Measurements from ENCODE around the gene EML6. TPM values are rescaled to one million over a fixed set of nuclear protein-coding genes. Genes with fewer than 3 reads are reported as not detected.

The EML6 gene
- total RNA-seq, 2 donors from 2014 or later: 1.4 to 2.1 TPM

GRCh38 chr2:54866179-54866578, 142.7 kb downstream of the EML6 start:
- H3K36me3 Mint-ChIP-seq (ENCODE audit: low read depth): no peaks in the 10 kb centered on the region
- H3K27ac Mint-ChIP-seq: no peak overlapping the region
- Histone ChIP-seq H3K9me3 (ENCODE audit: control insufficient read depth, low read length) (no peaks in the 10 kb centered on the region), H3K4me1 (ENCODE audit: control insufficient read depth, insufficient read depth, low read length) (no peaks in the 10 kb centered on the region), H3K36me3 (ENCODE audit: control insufficient read depth, insufficient read depth, low read length) (no peaks in the 10 kb centered on the region), H3K9ac (ENCODE audit: extremely low read depth, low read length, poor library complexity, severe bottlenecking) (no peak overlapping the region), H3K27ac (ENCODE audit: low read depth, low read length) (no peak overlapping the region), H3K27me3 (ENCODE audit: control insufficient read depth, insufficient read depth, low read length, poor library complexity, severe bottlenecking) (no peaks in the 10 kb centered on the region), H3K4me3 (ENCODE audit: low read length) (no peak overlapping the region)
- TF ChIP-seq CTCF (conservative IDR thresholded peaks at IDR 0.05): no peak
- 67 to 94% methylated on average over 1 to 2 of the region's 2 CpGs for WGBS, 2 experiments (ENCODE audit: insufficient coverage in 1 of 2, insufficient read length in 1 of 2)
- H3K9me3 Mint-ChIP-seq: no peaks in the 10 kb centered on the region
- no peaks in the 10 kb centered on the region for H3K4me1 Mint-ChIP-seq
- no peaks in the 10 kb centered on the region for H3K27me3 Mint-ChIP-seq (ENCODE audit: insufficient read depth)
- H3K4me3 Mint-ChIP-seq: no peak overlapping the region
- DNase-seq: no peak

GRCh38 chr2:54866868-54867267, 143.4 kb downstream of the EML6 start:
- no peaks in the 10 kb centered on the region for H3K9me3 ChIP-seq (ENCODE audit: control insufficient read depth, low read length)
- no peak overlapping the region for H3K9ac ChIP-seq (ENCODE audit: extremely low read depth, low read length, poor library complexity, severe bottlenecking)
- Mint-ChIP-seq H3K27ac (no peak overlapping the region), H3K4me1 (no peaks in the 10 kb centered on the region), H3K4me3 (no peak overlapping the region), H3K9me3 (no peaks in the 10 kb centered on the region), H3K27me3 (ENCODE audit: insufficient read depth) (no peaks in the 10 kb centered on the region), H3K36me3 (ENCODE audit: low read depth) (no peaks in the 10 kb centered on the region)
- no peak overlapping the region for H3K27ac ChIP-seq (ENCODE audit: low read depth, low read length)
- no peak overlapping the region for H3K4me3 ChIP-seq (ENCODE audit: low read length)
- 81 to 83% methylated on average over 4 to 5 of the region's 5 CpGs for WGBS, 2 experiments (ENCODE audit: insufficient coverage in 1 of 2, insufficient read length in 1 of 2)
- no peak for DNase-seq
- no peaks in the 10 kb centered on the region for H3K4me1 ChIP-seq (ENCODE audit: control insufficient read depth, insufficient read depth, low read length)
- no peak for TF ChIP-seq CTCF (conservative IDR thresholded peaks at IDR 0.05)
- no peaks in the 10 kb centered on the region for H3K36me3 ChIP-seq (ENCODE audit: control insufficient read depth, insufficient read depth, low read length)
- no peaks in the 10 kb centered on the region for H3K27me3 ChIP-seq (ENCODE audit: control insufficient read depth, insufficient read depth, low read length, poor library complexity, severe bottlenecking)

- no peaks in the 10 kb centered on the region for H3K27me3 Mint-ChIP-seq (ENCODE audit: insufficient read depth)
- TF ChIP-seq CTCF (conservative IDR thresholded peaks at IDR 0.05): no peak
- Histone ChIP-seq H3K4me3 (ENCODE audit: low read length) (no peak overlapping the region), H3K27me3 (ENCODE audit: control insufficient read depth, insufficient read depth, low read length, poor library complexity, severe bottlenecking) (no peaks in the 10 kb centered on the region), H3K9ac (ENCODE audit: extremely low read depth, low read length, poor library complexity, severe bottlenecking) (no peak overlapping the region), H3K4me1 (ENCODE audit: control insufficient read depth, insufficient read depth, low read length) (no peaks in the 10 kb centered on the region), H3K36me3 (ENCODE audit: control insufficient read depth, insufficient read depth, low read length) (no peaks in the 10 kb centered on the region), H3K9me3 (ENCODE audit: control insufficient read depth, low read length) (no peaks in the 10 kb centered on the region), H3K27ac (ENCODE audit: low read depth, low read length) (no peak overlapping the region)
- no peak for DNase-seq
- H3K36me3 Mint-ChIP-seq (ENCODE audit: low read depth): no peaks in the 10 kb centered on the region
- 88% methylated on average over 2 of the region's 2 CpGs; no CpG with 5 or more reads in 1 of the 2 experiments for WGBS, 2 experiments (ENCODE audit: insufficient coverage in 1 of 2, insufficient read length in 1 of 2)
- H3K4me1 Mint-ChIP-seq: no peaks in the 10 kb centered on the region
- no peaks in the 10 kb centered on the region for H3K9me3 Mint-ChIP-seq
- no peak overlapping the region for H3K27ac Mint-ChIP-seq
- H3K4me3 Mint-ChIP-seq: no peak overlapping the region
These were observed 144.0 kb downstream of the EML6 start for GRCh38 chr2:54867457-54867856.

Measured in endodermal cell (in vitro differentiated cells).